ENCODE results near the gene MRPL23.
"Not testable (repeated sequence)": the region's sequence is repeated elsewhere in the genome, so short reads cannot be mapped to it uniquely, and the experiment has no call there.

DNA sequence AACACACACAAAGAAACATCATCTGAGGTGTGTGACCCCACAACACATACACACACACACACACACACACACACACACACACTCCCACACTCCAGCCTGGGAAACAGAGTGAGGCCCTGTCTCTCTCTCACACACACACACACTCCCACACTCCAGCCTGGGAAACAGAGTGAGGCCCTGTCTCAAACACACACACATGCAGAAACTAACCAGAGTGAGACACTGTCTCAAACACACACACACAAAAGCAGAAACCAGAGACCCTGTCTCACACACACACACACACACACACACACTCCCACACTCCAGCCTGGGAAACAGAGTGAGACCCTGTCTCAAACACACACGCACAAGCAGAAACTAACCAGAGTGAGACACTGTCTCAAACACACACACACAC is 7.3 kb upstream of the MRPL23 start:
- TF ChIP-seq, protein P1, sequence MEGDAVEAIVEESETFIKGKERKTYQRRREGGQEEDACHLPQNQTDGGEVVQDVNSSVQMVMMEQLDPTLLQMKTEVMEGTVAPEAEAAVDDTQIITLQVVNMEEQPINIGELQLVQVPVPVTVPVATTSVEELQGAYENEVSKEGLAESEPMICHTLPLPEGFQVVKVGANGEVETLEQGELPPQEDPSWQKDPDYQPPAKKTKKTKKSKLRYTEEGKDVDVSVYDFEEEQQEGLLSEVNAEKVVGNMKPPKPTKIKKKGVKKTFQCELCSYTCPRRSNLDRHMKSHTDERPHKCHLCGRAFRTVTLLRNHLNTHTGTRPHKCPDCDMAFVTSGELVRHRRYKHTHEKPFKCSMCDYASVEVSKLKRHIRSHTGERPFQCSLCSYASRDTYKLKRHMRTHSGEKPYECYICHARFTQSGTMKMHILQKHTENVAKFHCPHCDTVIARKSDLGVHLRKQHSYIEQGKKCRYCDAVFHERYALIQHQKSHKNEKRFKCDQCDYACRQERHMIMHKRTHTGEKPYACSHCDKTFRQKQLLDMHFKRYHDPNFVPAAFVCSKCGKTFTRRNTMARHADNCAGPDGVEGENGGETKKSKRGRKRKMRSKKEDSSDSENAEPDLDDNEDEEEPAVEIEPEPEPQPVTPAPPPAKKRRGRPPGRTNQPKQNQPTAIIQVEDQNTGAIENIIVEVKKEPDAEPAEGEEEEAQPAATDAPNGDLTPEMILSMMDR (IDR thresholded peaks at IDR 0.05), result not testable (repeated sequence)
- TF ChIP-seq POLR2A (IDR thresholded peaks at IDR 0.05), result not testable (repeated sequence)

Measured in body of pancreas (tissue), 4 donors.